ENCODE measurements around the gene MECR. TPM values are rescaled to one million over a fixed set of nuclear protein-coding genes. Genes with fewer than 3 reads are reported as not detected.
A peak's percentile ranks its signal among the peaks of the same experiment; 100 is the strongest.

MECR gene
- total RNA-seq, 1 donor from 2014 or later: 17.4 TPM

- DNase-seq (ENCODE audit: low spot score): no peak
Observed at GRCh38 chr1:29202053-29202452, 28.7 kb downstream of the MECR start.

- DNase-seq (ENCODE audit: low spot score): no peak
Observed at GRCh38 chr1:29201595-29202051, 29.1 kb downstream of the MECR start.

GRCh38 chr1:29200906-29201594 is 29.7 kb downstream of the MECR start:
- no peak for DNase-seq (ENCODE audit: low spot score)

GRCh38 chr1:29197993-29198392 is 32.7 kb downstream of the MECR start:
- no peak for DNase-seq (ENCODE audit: low spot score)

DNA sequence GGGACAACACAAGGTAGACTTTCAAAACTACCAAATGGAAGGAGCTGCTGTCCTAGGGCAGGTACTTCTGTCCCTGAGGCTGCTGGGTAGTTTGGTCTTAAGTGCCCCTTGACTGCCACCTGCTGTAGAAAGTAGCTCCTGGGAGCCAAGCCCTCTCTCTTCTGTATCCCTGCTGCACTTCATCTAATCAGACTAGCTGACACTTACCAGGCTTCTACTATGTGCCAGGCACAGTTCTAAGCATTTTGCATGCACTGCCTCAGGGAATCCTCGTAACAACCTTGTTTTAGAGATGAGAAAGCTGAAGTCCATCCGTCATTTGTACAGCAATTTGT is 33.2 kb downstream of the MECR start:
- peak; percentile 43 for DNase-seq (ENCODE audit: low spot score)

DNA sequence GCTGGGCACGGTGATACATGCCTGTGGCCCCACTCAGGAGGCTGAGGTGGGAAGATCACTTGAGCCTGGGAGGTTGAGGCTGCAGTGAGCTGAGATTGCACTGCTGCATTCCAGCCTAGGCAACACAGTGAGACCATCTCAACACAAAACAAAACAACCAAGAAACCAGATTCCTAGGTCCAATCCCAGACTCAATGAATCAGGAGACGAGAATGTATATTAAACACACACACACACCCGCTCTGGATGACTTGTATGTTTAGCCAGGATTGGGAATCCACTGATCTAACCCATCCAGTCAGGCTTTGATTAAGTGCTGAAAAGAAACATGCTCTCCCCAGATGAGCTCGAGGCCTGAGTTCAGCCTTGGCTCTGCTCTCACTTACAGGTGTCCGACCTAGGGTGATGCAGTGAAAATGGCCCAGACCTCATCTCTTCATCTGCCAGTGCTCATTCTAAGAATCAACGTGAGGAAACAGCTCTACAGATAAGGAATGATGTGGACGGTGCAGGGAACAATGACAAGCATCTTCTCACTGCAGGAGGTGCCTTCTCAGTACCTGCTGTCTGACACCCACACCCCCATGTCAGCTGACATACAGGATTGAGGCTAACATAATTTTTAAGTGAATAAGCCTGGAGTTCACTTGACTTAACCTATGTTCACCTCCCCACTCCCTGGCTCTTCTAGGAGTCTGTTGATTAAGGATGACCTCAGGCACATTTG is 33.7 kb downstream of the MECR start:
- DNase-seq (ENCODE audit: low spot score): no peak

GRCh38 chr1:29195881-29196291 is 34.8 kb downstream of the MECR start:
- DNase-seq (ENCODE audit: low spot score): no peak

- DNase-seq (ENCODE audit: low spot score): no peak
Observed at GRCh38 chr1:29193879-29194455, 36.8 kb downstream of the MECR start.

DNA sequence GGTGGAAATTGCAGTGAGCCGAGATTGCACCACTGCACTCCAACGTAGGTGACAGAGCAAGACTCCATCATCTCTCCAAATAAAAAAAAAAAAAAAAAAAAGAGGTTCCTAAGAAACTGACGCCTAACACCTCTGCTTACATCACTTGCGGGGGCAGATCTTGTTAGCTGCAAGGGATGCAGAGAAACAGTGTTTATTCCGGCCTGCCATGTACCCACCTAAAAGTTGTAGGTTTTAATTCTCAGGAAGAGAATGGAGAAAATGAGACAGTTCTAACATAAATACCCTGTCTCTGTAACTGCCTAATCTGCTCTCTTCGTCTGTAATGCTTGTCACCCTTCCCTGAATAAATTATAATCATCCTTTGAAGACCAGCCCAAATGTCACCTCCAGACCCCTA is 40.0 kb downstream of the MECR start:
- no peak for DNase-seq (ENCODE audit: low spot score)

DNA sequence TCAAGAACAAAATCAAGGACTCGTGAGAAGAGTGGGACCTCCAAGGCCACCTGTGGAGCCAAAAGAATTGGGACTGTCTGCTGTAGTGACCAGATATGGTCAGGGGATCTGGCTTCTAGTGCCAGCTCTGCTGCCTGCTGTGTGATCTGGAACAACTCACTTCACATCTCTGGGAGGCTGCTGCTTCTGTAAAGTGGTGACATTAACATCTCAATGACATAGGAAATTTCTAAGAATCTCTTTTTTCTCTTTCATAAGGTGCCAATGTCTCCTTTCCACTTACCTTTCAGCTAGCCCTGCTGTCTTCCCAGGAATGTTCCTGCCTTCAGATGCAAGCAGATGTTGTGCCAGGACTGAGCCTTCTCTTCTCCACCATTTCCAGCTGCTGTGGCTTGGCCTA is 44.0 kb downstream of the MECR start:
- no peak for DNase-seq (ENCODE audit: low spot score)

- DNase-seq (ENCODE audit: low spot score): no peak
Observed at GRCh38 chr1:29186252-29186651, 44.5 kb downstream of the MECR start.

GRCh38 chr1:29183287-29183686 is 47.4 kb downstream of the MECR start:
- DNase-seq (ENCODE audit: low spot score): no peak

- peak; percentile 99 for DNase-seq (ENCODE audit: low spot score)
Observed at GRCh38 chr1:29181413-29182225, 49.1 kb downstream of the MECR start, which contains the start of gene SRSF4. TSS of gene SRSF4 (minus strand) at chr1:29181900. CDS start at chr1:29181752, 148 bp downstream.

DNA sequence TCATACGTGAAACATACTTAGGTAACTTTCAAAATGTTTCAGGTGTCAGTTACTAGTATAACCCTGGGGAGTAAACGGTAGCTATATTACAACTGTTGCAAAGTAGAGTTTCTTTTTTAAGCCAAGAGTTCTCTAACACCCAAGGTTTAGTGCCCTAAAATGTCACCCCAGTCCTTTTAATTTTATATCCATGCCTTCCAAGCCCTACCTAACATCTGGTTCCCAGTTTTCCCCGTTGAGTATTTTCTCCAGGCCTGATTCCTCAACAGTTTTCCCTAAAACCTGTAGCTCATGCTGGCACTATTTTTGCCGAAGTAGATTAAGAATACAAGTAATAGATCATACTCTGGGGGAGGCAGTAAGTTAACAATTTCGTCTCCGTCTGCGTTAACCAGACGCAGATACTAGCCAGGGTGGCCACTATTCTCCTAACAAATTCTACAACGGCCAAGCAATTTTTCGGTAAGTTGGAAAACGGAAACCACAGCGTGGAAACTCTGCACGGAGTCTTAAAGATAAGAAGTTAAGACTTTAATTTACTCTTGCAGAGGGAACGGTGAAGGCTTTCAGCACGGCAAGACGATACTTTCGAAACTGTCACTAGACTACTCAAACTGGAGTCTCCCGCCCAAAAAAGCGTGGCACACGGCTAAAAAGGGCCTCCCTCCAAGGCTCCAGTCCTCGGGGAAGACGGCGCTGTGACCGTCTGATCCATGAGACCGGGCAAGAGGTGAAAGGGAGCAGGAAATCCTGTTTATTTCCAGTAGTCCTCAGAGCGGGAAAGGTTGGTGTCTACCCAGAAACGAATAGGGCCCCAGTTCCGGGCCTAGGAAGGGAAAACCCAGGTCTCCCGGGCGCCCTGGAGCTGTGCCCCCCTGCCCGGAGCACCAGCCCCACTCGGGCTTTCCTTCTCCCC is 50.0 kb downstream of the MECR start:
- DNase-seq (ENCODE audit: low spot score): no peak

DNA sequence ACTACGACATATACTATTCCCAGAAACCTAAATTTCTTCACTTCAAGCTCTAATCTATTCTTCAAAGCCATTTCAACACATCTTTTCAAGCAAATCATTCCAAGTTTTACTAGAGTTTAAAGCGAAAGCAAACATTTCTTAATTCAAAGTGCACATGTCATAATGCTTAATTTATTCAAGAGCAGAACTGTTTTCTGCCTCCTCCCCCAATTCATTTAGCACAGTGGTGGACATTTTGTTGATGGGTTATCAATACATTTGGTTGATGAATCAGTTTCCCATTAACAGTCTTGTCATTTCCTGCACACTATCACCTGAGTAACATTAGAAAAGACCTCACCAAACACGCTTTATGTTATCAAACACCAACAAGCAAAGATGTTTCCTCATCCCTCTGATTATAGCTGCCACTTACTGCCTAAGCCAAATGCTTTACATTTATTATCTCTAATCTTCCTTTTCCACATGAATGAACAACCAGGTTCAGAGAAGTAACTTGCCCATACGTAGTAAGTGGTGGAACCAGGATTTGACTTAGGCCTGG is 51.0 kb downstream of the MECR start:
- no peak for DNase-seq (ENCODE audit: low spot score)

DNA sequence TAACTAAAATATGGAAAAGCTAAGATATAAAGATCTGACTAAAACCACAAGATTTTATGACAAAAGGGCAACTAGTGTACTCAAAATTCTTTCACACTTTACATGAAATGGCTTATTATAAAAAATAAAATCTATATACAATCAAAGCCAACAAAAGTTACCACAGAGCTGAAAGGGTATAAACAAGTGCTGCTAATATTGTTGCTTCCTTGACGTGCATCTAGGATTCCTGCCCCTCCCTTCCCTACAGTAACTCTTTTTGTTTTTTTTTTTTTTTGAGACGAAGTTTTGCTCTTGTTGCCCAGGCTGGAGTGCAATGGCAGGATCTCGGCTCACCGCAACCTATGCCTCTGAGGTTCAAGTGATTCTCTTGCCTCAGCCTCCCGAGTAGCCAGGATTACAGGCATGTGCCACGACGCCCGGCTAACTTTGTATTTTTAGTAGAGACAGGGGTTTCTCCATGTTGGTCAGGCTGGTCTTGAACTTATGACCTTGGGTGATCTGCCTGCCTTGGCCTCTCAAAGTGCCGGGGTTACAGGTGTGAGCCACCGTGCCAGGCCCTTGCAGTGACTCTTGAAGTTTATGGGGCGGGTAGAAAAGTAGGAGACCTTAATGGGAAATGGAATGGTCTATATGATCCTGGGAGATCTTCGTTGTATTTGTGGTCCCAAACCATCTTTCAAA is 53.6 kb downstream of the MECR start:
- DNase-seq (ENCODE audit: low spot score): no peak

- DNase-seq (ENCODE audit: low spot score): no peak
Observed at GRCh38 chr1:29176576-29176975, 54.2 kb downstream of the MECR start.

- DNase-seq (ENCODE audit: low spot score): no peak
Observed at GRCh38 chr1:29172415-29172939, 58.3 kb downstream of the MECR start.

DNA sequence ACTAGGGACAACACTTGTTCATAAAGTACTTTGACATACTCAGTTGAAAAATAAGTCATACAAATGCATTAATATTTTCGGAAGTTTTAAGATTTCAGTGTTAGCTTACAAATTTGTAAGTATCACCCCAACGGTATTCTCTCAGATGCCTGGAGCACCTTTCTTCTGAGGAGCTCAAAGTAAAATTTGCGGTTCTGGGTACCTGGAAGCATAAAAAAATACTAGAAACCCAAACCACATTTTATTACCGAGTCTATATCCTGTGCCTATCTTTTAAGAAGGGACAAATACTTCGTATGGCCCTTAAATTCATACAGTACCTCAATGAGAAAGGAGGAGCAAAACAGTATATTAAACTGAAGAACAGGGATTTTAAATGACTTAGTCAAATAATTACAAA is 59.2 kb downstream of the MECR start:
- no peak for DNase-seq (ENCODE audit: low spot score)

- no peak for DNase-seq (ENCODE audit: low spot score)
Observed at GRCh38 chr1:29171089-29171488, 59.6 kb downstream of the MECR start.

Measured in mucosa of gallbladder (tissue), 1 donor.